Natural killer cell treated with Interleukin-12 subunit alpha and Interleukin-12 subunit beta and Interleukin-15 and Interleukin-18, amount 100 ng/mL, for 72 hours (primary cell): ENCODE data around the gene NSD1. TPM values are rescaled to one million over a fixed set of nuclear protein-coding genes. Genes with fewer than 3 reads are reported as not detected.
A peak's percentile ranks its signal among the peaks of the same experiment; 100 is the strongest.

ENCODE experiments used
- ATAC-seq, 2 donors: fragments of 150-1000 bp; cut with Tn5 transposase in 1 of 2; sonication (Bioruptor Pico), chemical (Tn5 transposase) in 1 of 2; 2 replicates each; pipeline ENCODE4 v1.10.0; 2021
- DNase-seq: peaks from one replicate; pipeline ENCODE4 v3.0.0; 2022; ENCODE audit warnings: low spot score
- H3K27ac Mint-ChIP-seq, 2 donors: 1 replicate in 1 of 2; 2 replicates in 1 of 2; pipeline ENCODE4 v1.8.0; 2022; ENCODE audit warnings: mixed read lengths in 2 of 2, mild to moderate bottlenecking in 1 of 2, moderate library complexity in 1 of 2
- H3K27me3 Mint-ChIP-seq, 2 donors: 1 replicate in 1 of 2; 2 replicates in 1 of 2; pipeline ENCODE4 v1.8.0; 2022; ENCODE audit warnings: mixed read lengths in 2 of 2
- H3K36me3 Mint-ChIP-seq: one replicate; pipeline ENCODE4 v1.8.0; 2022; ENCODE audit warnings: mixed read lengths
- H3K4me1 Mint-ChIP-seq, 2 donors: 1 replicate in 1 of 2; 2 replicates in 1 of 2; pipeline ENCODE4 v1.8.0; 2022; ENCODE audit warnings: low read depth in 2 of 2, mixed read lengths in 2 of 2, mild to moderate bottlenecking in 1 of 2
- H3K4me3 Mint-ChIP-seq: one replicate; pipeline ENCODE4 v1.8.0; 2022; ENCODE audit warnings: mixed read lengths
- H3K9me3 Mint-ChIP-seq: 2 replicates; pipeline ENCODE4 v1.8.0; 2022; ENCODE audit warnings: mixed read lengths
- total RNA-seq, 2 donors: library from RNA; stranded (reverse); gene quantifications; one replicate each; pipeline ENCODE4 v1.2.3, GENCODE V29; 2022

The NSD1 gene
- total RNA-seq, 2 donors from 2014 or later = 96.8 to 166 TPM

GRCh38 chr5:177093082-177093712, 40.4 kb upstream of the NSD1 start:
- Mint-ChIP-seq H3K9me3 (no peaks in the 10 kb centered on the region), H3K27ac (no peak overlapping the region), H3K36me3 (no peaks in the 10 kb centered on the region), H3K4me3 (no peak overlapping the region), H3K4me1 (no peaks in the 10 kb centered on the region), H3K27me3 (peaks cover 0 to 3% of the 10 kb centered on the region in 2 donors)
- ATAC-seq = no peak
- DNase-seq = no peak

DNA sequence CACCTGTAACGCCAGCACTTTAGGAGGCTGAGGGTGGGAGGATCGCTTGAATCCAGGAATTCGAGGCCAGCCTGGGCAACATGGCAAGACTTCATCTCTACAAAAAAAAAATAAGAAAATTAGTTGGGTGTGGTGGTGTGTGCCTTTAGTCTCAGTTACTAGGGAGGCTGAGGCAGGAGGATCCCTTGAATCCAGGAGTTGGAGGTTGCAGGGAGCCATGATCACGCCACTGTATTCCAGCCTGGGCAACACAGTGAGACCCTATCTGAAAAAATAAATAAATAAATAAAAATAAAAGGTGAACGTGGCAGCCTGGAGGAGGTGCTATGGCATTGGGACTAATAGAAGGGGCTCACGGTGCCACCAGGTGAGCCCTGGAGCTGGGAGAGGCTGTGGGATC, 39.8 kb upstream of the NSD1 start:
- Mint-ChIP-seq H3K4me1 (no peaks in the 10 kb centered on the region), H3K27ac (no peak overlapping the region), H3K4me3 (no peak overlapping the region), H3K27me3 (peaks cover 0 to 1% of the 10 kb centered on the region in 2 donors), H3K9me3 (no peaks in the 10 kb centered on the region), H3K36me3 (no peaks in the 10 kb centered on the region)
- DNase-seq (no peak), ATAC-seq (no peak)

DNA sequence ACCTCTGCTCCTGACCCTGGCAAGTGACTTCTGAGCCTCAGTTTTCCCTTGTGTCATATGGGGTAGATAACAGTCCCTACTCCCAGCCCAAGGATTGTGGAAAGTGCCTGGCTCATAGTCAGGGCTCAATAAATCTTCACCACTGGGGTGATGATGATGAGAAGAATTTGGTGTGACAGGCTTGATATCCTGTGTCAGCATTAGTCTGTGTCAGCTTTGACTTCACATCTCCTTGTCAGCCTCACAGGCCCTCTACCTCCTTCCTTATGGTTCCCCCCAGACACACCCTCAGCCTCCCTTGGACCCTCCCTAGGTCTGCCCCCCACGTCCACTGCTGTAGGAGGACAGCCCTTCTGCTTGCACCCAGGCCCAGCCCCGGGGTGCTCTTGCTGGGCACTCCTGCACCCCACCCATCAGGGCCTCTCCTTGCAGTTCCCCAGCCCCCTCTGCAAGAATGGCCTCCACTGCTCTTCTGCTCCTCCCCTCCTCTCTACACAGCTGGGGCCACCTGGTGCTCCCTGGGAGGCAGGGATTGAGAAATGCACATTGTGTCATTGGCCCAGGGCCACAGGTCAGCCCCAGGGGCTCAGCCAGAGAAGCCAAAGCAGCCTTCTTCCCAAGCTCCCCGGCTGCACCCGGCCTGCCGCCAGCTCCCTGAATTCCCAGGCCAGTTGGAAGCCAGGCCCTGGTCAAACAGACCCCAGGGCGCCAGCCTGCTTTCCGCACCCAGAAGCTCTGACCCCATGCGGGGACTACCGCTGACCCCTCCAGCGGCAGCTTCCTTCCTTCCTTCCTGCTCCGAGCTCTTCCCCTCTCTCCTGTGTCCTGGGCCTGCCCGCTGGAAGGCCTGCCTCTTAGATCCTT, 39.1 kb upstream of the NSD1 start:
- Mint-ChIP-seq H3K36me3 (no peaks in the 10 kb centered on the region), H3K27me3 (no peaks in the 10 kb centered on the region), H3K4me1 (no peaks in the 10 kb centered on the region), H3K4me3 (no peak overlapping the region), H3K27ac (no peak overlapping the region), H3K9me3 (no peaks in the 10 kb centered on the region)
- DNase-seq (no peak), ATAC-seq (no peak)

DNA sequence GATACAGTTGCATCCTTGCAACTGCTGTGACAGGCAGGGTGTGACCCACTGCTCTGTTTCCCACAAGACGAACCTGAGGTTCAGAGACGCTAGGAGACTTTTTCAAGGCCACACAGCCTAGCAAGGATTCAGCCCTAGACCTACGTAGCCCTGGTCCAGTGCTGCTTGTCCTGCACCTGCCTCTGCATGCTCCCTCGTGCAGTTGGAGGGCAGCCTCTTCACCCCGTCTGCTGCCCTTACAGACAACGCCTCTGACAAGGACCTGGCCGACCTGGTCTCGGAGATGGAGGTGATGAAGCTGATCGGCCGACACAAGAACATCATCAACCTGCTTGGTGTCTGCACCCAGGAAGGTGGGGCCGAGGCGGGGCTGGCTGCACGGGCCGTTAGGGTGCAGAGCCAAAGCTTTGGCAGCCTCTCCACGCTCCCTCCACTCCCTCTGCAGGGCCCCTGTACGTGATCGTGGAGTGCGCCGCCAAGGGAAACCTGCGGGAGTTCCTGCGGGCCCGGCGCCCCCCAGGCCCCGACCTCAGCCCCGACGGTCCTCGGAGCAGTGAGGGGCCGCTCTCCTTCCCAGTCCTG, 38.4 kb upstream of the NSD1 start:
- no peaks in the 10 kb centered on the region for H3K36me3 Mint-ChIP-seq
- H3K9me3 Mint-ChIP-seq = no peaks in the 10 kb centered on the region
- H3K4me3 Mint-ChIP-seq = no peak overlapping the region
- no peak for ATAC-seq
- no peaks in the 10 kb centered on the region for H3K4me1 Mint-ChIP-seq
- DNase-seq = no peak
- no peak overlapping the region for H3K27ac Mint-ChIP-seq
- H3K27me3 Mint-ChIP-seq = no peaks in the 10 kb centered on the region

DNA sequence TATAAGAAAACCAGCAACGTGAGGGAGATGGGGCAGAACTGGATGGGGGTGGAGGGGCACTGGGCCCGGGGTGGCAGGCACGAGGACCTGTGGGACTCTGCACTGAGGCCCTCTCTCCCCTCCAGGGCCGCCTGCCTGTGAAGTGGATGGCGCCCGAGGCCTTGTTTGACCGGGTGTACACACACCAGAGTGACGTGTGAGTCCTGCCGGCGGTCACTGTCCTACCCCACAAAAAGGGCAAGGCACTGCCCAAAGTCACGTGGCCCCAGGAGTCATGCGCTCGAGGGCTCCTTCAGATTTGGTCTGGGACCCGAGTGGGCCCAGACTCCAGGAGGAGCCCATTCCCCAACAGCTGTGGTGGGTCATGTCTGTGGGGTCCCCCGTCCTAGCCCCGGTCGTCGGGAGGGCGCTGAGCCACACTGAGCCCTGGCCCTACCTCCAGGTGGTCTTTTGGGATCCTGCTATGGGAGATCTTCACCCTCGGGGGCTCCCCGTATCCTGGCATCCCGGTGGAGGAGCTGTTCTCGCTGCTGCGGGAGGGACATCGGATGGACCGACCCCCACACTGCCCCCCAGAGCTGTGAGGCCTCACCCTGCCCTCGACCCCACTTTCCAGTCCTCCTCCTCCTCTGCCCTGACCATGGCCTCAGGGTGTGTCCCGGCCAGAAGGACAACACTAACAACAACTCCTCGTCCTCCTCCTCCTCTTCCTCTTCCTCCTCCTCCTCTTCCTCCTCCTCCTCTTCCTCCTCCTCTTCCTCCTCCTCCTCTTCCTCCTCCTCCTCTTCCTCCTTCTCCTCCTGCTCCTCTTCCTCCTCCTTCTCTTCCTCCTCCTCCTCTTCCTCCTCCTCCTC, 37.2 kb upstream of the NSD1 start:
- Mint-ChIP-seq H3K4me1 (no peaks in the 10 kb centered on the region), H3K27ac (no peak overlapping the region), H3K4me3 (no peak overlapping the region), H3K36me3 (no peaks in the 10 kb centered on the region), H3K9me3 (no peaks in the 10 kb centered on the region), H3K27me3 (no peaks in the 10 kb centered on the region)
- no peak for DNase-seq
- ATAC-seq = no peak

DNA sequence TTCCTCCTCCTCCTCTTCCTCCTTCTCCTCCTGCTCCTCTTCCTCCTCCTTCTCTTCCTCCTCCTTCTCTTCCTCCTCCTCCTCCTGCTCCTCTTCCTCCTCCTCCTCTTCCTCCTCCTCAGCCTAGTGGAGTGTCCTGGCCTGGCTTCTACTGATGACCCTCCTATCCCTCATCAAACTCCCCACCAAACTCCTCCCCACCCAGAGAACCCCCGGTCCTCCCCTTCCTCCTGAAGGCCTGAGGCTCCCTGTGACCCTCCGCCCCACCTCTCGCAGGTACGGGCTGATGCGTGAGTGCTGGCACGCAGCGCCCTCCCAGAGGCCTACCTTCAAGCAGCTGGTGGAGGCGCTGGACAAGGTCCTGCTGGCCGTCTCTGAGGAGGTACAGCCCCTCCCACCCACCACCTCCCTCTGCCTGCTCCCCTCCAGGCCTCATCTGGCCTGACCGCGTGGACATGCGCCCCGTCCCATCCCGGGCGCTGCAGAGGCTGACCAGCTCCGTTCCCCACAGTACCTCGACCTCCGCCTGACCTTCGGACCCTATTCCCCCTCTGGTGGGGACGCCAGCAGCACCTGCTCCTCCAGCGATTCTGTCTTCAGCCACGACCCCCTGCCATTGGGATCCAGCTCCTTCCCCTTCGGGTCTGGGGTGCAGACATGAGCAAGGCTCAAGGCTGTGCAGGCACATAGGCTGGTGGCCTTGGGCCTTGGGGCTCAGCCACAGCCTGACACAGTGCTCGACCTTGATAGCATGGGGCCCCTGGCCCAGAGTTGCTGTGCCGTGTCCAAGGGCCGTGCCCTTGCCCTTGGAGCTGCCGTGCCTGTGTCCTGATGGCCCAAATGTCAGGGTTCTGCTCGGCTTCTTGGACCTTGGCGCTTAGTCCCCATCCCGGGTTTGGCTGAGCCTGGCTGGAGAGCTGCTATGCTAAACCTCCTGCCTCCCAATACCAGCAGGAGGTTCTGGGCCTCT, 36.3 kb upstream of the NSD1 start:
- Mint-ChIP-seq H3K4me3 (no peak overlapping the region), H3K9me3 (no peaks in the 10 kb centered on the region), H3K27ac (no peak overlapping the region)

DNA sequence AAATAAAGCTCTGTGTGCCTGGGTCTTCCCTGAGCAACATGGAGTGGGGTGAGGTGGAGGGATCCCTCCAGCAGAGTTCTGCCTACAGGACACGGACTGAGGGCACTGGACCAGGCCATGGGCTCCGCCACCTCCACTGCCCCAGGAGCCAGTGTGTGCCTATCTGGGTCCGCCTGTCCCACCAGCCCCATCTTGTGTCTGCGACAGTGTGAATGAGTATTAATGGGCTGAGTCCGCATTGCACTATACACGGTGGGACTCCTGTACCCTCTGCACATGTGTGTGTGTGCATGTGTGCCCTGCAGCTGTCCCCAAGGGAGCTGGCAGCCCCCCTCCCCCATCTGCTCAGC, 35.5 kb upstream of the NSD1 start:
- Mint-ChIP-seq H3K27ac (no peak overlapping the region), H3K36me3 (no peaks in the 10 kb centered on the region), H3K4me3 (no peak overlapping the region), H3K9me3 (no peaks in the 10 kb centered on the region), H3K4me1 (no peaks in the 10 kb centered on the region), H3K27me3 (no peaks in the 10 kb centered on the region)
- ATAC-seq (no peak), DNase-seq (no peak)

More for the DNA sequence above, 36.3 kb upstream of the NSD1 start:
- Mint-ChIP-seq H3K27me3 (no peaks in the 10 kb centered on the region), H3K4me1 (no peaks in the 10 kb centered on the region), H3K36me3 (no peaks in the 10 kb centered on the region)
- ATAC-seq (no peak), DNase-seq (no peak)

DNA sequence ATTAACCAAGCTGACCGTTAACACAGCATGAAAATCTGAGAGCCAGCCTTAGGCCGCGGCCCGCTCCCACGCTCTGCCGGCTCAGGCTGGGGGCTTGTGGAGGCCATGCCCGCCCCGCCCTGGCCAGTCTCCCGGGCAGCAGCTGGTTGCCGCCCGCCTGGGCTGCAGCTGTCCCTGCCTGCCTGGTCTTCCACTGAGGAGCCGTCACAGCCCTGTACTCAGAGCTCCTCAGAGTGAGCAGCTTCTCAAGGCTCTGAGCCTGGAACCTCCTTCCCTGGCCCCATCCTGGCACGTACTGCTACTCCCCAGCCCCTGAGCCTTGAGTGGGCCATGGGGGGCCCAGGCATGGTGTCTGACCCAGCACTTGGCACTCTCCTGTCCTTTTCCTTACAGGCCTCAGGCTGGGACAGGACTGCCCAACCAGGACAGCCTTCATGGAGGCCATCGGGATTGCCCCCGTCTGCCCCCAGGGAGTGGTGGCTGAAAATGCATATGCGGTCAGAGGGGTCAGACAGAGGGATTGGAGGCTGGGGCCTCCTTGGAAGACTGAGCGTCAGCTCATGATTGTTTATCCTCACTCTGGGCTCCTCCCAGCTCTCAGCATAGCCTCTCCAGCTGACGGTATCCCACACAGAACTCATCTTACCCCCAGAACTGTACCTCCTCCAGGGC, 35.0 kb upstream of the NSD1 start:
- no peaks in the 10 kb centered on the region for H3K36me3 Mint-ChIP-seq
- no peaks in the 10 kb centered on the region for H3K9me3 Mint-ChIP-seq
- H3K27me3 Mint-ChIP-seq = no peaks in the 10 kb centered on the region
- ATAC-seq = no peak
- H3K4me3 Mint-ChIP-seq = no peak overlapping the region
- H3K4me1 Mint-ChIP-seq = no peaks in the 10 kb centered on the region
- DNase-seq = no peak
- no peak overlapping the region for H3K27ac Mint-ChIP-seq

DNA sequence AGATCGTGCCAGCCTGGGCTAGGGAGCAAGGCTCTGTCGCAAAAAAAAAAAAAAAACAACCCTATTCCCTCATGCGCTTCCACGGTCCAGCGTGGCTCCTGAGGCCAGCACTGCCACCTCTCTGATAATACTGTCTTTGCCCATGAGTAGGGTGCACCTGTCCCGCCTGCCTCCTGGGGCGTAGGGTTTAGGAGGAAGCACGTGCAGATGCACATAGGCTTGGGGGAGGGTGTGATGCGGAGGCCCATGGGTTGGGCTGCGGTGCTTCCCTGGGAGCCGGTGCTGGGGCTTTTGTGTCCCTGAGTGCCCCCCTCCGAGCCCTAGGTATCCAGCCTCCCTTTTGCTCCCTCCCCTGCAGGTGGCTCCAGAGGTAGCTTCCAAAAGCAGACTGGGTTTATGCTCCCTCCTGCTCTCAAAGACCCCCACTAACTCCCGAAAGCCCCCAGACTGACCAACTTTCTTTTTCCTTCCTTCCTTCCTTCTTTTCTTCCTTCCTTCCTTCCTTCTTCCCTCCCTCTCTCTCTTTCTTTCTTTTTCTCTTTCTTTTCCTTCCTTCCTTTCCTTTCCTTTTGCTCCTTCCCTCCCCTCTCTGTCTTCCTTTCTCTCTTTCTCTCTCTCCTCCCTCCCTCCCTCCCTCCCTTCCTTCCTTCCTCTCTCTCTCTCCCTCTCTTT, 34.0 kb upstream of the NSD1 start:
- H3K4me3 Mint-ChIP-seq = no peak overlapping the region
- no peak for ATAC-seq
- no peaks in the 10 kb centered on the region for H3K27me3 Mint-ChIP-seq
- no peak overlapping the region for H3K27ac Mint-ChIP-seq
- no peaks in the 10 kb centered on the region for H3K36me3 Mint-ChIP-seq
- DNase-seq = no peak
- H3K4me1 Mint-ChIP-seq = no peaks in the 10 kb centered on the region
- H3K9me3 Mint-ChIP-seq = no peaks in the 10 kb centered on the region

DNA sequence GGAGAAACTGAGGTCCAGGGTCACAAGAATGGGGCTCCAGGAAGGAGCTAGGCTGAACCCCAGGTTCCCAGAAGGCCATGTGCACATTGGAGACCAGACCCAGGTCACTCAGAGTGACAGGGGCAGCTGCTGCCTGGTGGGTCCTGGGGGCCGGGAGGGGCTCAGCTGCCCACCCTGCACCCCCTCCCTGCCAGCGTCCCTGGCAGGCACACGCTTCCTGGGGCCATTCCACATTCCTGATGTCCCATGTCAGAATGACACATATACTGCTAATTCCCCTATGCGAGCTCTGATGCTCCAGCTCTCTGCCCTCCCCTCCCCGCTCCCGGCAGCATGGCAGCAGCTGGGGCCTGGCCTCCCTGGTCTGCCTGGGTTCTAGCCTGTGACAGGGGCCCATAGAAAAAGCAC, 32.9 kb upstream of the NSD1 start:
- Mint-ChIP-seq H3K36me3 (no peaks in the 10 kb centered on the region), H3K4me3 (no peak overlapping the region), H3K4me1 (no peaks in the 10 kb centered on the region), H3K27me3 (no peaks in the 10 kb centered on the region), H3K27ac (no peak overlapping the region), H3K9me3 (no peaks in the 10 kb centered on the region)
- DNase-seq (no peak), ATAC-seq (no peak)

- peak; percentile 17 to 32 for ATAC-seq
Observed at GRCh38 chr5:177103523-177104253, 29.9 kb upstream of the NSD1 start.

More at GRCh38 chr5:177103523-177104253, 29.9 kb upstream of the NSD1 start:
- no peak for DNase-seq
- no peaks in the 10 kb centered on the region for H3K27me3 Mint-ChIP-seq
- no peak overlapping the region for H3K4me3 Mint-ChIP-seq
- H3K36me3 Mint-ChIP-seq = no peaks in the 10 kb centered on the region
- H3K27ac Mint-ChIP-seq = no peak overlapping the region
- H3K9me3 Mint-ChIP-seq = no peaks in the 10 kb centered on the region
- H3K4me1 Mint-ChIP-seq = no peaks in the 10 kb centered on the region
